Measurements from ENCODE around the gene ADAMTS3.
"Not testable (repeated sequence)": the region's sequence is repeated elsewhere in the genome, so short reads cannot be mapped to it uniquely, and the experiment has no call there.

The ADAMTS3 gene

DNA sequence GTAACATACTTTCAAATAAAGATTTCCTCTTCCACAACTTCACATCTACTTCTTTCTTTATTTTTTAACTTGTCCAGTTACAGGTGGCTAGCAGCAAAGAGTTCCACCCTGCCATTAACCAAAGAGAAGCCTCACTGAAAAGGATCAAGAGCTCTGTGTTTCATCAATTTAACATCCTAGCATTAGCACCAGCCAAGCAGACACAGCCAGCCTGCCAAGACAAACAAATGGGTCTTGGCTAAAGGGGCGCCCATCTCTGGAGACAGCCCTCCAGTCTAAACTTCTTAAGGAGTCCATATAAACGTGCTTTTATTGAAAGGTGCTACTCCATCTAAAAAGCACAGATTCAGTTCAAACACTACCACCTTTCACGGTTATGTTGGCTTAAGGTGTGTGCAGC, 105.3 kb downstream of the ADAMTS3 start:
- DNase-seq, result no peak

GRCh38 chr4:72457158-72457557, 111.9 kb downstream of the ADAMTS3 start:
- DNase-seq, result no peak

- no peak for DNase-seq
These were observed 117.7 kb downstream of the ADAMTS3 start for GRCh38 chr4:72451349-72451748.

- DNase-seq, result no peak
These were observed 119.3 kb downstream of the ADAMTS3 start for GRCh38 chr4:72449705-72450104.

- no peak for DNase-seq
These were observed 120.8 kb downstream of the ADAMTS3 start for GRCh38 chr4:72448231-72448630.

DNA sequence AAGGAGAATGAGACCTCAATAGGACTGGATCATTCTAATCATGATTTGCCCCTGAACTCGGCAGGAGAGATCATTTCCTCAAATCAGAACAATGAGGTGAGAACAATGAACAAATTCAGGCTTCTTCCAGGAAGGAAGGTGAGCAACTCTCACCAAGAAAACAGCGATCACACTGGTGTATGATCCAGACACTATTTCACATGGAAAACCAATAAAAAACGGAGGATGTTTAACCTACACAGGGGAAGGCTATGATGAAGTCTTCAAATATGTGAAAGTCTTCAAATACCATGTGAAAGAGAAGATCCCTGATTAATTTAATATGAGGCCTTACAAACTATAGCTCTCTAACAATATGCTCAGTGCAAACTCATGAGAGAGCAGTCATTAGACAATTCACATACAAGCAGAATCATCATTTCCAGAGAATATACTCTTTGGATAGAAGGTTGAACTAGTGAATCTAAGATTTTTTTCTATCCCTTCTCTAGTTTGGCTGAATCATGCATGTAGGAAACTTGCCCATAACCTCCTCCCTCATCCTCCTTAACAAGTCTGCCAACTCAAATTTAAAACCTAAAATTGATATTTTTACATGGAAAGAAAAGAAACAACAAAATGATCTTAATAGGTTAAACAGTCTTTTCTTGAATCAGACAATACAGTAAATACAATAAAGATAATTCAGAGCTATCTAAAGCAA, 122.5 kb downstream of the ADAMTS3 start:
- DNase-seq, result no peak

DNA sequence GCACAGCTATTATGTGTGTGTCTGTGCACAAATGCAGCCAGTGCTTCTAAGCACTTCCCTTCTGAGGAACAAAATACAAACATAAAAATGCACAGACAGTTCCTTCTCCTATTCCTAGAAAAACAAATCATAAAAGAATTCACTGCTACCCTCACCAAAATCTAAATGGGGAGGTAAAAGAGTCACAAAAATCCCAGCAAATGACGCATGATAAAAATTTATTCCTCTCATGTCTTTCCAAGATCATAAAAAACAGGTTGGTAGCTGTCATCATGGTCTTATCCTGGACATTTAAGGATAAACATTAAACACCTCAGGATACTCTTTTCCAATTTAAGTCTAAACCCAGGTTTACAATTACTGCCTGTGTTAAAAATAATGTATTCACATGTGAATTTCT, 124.9 kb downstream of the ADAMTS3 start:
- DNase-seq, result no peak

DNA sequence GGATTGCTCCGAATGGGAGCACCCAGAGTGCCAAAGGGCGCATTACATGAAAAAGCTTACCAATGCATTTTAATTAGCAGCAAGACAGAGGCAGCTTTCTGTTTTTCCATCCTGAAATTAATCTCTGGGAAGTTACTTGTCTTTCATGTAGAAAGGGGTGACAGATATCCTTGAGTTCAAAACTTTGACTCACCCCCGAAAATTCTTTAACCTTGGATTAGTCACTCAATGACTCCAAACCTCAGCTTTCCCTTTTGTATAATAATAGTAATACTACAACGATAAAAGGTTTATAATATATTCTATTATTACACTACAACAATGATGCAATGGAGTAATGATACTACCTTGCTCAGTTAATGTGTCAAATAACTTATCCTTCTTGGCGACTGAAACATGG, 126.3 kb downstream of the ADAMTS3 start:
- DNase-seq, result no peak

GRCh38 chr4:72442147-72442546, 126.9 kb downstream of the ADAMTS3 start:
- no peak for DNase-seq

DNA sequence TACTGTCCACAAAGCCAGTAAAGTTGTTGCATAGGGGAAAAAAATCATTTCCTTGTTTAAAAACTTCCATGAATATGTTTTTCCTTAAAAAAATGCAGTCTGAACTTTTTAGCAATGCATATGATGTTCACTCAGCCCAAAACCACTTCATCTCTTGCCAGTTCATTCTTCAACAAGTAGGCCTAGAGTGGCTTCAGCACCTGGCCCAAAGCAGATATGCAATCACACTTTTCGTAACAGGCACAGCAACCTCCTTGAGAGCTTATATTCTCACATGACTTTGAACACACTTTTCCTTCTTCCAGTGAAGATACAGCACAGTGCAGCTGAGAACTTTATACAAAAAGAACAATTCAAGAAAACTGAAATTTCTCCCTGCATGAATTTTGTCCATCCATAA, 128.6 kb downstream of the ADAMTS3 start:
- DNase-seq, result no peak

DNA sequence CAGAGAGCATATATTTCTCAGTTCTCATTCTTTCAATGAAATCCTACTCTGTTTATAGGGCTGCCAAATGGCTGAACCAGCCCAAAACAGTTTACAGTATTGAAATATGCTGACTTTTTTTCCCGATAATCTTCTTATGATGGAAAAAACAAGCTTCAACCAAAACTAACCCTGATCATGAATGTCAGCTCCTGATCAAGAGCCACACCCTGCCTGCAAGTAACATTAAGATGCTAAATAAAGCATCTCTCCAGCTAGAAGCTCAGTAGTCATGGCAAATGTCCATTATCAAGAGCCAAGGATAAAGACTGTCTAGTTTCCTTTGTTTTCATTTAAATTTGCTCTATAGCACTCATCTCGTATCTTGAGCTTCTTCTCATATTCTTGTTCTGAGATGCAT, 136.0 kb downstream of the ADAMTS3 start:
- no peak for DNase-seq

DNA sequence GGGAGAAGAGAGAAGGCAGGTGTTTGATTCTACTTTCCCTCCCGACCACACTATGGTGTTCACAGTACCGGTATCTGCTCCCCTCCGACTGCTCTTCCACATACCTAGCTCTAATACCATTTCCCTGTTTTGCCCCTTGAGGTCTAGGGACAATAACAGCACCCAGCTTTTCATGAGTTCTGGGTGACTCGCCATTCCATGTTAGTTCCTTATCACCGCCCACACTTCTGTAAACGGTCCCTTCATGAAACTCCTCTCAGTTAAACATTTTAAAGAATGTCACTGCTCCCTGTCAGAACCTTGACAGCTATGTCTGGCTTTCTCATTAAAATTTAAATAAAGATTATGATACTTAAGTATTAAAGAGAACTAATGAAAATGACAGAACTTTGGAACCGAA, 136.7 kb downstream of the ADAMTS3 start:
- no peak for DNase-seq

DNA sequence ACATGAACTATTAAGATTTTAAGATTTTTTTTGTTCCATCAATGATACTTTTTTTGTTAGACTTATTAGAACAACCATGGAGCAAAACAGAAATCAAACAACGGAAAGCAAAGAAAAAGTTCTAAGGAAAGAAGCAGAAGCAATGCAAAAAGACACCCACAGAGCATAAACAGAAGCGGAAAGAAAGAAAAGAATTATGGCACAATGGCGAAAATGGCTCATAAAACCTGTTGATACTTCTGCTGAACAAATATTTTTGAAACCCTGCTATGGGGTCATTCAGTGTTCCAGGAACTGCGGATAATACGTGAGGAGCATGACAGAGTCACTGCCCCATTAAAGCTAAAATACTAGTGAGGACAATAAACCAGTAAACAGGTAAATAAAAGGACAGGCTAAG, 138.0 kb downstream of the ADAMTS3 start:
- DNase-seq, result no peak

DNA sequence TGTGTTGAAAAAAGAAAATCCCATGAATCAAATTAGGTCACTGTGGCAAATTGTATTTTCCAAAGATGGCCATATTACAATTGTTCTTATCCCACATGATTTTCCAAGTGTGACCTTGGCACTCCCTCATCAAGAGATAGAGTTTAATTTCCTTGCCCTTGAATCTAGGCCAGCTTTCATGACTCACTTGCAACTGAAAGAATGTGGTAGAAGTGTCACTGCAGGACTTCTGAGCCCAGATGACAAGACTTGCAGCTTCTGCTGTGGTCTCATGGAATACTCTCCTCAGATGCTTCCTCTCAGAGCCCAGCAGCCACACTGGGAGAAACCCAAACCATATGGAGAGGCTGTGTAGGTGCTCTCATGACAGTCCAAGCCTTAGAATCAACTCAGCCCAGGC, 139.0 kb downstream of the ADAMTS3 start:
- DNase-seq, result peak; percentile 34

DNA sequence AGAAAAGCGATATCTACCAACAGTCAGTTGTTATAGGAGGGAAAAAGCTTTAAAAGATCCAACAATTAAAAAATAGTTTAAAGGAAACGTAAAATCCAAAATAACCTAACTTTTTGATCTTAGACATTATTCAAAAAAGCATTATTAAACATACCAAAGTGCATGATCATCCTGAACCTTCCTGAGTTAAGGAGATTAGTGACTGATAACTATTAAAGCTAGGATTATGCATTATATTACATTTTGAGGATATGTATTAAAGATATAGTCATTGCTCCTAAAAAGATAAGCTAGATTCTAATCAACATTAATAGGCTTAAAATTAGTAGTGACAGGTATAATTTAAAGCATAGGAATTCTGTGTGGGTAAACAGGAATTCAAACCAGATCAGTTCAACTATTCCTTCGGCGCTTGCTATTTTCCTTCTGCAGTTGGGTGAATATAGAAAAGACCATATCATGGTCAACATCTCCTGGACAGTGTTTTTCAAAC, 139.6 kb downstream of the ADAMTS3 start:
- DNase-seq, result no peak

DNA sequence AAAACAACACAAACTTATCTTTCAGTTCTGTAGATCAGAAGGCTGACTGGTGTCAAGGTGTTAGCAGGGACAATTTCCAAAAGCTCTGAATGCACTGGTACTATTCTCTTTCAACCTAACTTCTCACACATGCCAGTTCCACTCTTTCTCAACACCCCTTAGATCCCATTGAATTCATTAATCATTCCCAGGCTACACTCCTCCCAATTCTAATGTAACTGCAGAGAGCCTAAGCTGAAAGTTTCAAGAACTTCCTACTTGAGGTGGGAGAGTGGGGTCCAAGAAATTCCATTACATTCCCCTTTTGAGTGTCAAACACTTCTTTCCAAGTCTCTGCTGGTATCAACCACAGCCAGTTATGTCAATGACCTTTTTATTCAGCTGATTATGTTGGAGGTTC, 142.0 kb downstream of the ADAMTS3 start:
- no peak for DNase-seq

- not testable (repeated sequence) for DNase-seq
These were observed 143.1 kb downstream of the ADAMTS3 start for GRCh38 chr4:72425908-72426307.

- no peak for DNase-seq
These were observed 145.0 kb downstream of the ADAMTS3 start for GRCh38 chr4:72424006-72424405.

DNA sequence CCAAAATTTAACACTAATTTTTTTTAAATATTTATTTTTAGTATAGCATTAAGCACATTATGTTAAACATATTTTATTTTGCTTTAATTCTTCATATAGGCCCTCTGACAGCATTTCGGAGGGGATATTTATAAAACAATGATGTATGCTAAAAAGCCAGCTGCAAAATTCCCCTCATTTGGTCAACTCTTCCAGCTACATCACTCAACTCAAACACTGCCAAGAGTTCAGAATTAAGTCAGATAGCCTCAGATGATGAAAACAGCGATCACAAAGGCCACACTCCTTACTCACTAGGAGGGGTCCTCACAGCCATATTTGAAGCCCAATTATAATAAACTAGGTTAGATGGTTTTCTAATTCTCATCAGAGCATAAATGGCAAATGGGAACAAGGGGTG, 146.6 kb downstream of the ADAMTS3 start:
- DNase-seq, result no peak

DNA sequence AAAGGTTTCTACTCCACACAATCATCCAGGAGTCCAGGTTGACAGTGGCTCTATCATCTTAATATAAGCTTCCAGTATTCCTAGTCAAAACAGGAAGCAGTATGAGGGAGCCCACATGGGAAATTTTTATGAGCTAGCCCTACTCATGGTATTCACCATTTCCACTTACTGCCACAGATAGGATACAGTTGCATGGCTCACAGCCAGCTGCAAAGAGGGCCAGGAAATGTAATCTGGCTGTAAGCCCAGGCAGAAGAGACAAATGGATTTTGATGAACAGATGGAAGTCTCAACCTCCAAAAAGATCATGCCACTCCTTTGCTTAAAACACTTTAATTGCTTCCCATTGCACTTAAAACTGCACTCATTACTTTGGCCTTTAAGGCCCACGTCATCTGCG, 150.6 kb downstream of the ADAMTS3 start:
- DNase-seq, result peak; percentile 73

- DNase-seq, result no peak
These were observed 158.9 kb downstream of the ADAMTS3 start for GRCh38 chr4:72410158-72410557.

DNA sequence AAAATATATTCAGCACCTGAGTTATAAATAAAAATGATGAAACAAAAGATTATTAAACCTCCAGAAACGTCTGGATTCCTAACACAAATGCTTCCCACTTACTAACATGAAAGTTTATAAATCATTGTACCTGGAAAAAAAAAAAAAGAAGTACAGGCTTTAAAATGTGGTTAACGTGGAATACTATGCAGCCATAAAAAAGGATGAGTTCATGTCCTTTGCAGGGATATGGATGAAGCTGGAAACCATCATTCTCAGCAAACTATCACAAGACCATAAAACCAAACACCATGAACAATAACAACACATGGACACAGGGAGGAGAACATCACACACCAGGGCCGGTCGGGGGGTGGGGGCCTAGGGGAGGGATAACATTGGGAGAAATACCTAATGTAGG, 160.5 kb downstream of the ADAMTS3 start:
- no peak for DNase-seq

GRCh38 chr4:72405417-72405816, 163.6 kb downstream of the ADAMTS3 start:
- DNase-seq, result no peak

- peak; percentile 46 for DNase-seq
These were observed 171.7 kb downstream of the ADAMTS3 start for GRCh38 chr4:72397314-72397713.

- no peak for DNase-seq
These were observed 174.9 kb downstream of the ADAMTS3 start for GRCh38 chr4:72394012-72394663.
